Measurements from ENCODE around the gene CBFA2T2.

CBFA2T2 gene

DNA sequence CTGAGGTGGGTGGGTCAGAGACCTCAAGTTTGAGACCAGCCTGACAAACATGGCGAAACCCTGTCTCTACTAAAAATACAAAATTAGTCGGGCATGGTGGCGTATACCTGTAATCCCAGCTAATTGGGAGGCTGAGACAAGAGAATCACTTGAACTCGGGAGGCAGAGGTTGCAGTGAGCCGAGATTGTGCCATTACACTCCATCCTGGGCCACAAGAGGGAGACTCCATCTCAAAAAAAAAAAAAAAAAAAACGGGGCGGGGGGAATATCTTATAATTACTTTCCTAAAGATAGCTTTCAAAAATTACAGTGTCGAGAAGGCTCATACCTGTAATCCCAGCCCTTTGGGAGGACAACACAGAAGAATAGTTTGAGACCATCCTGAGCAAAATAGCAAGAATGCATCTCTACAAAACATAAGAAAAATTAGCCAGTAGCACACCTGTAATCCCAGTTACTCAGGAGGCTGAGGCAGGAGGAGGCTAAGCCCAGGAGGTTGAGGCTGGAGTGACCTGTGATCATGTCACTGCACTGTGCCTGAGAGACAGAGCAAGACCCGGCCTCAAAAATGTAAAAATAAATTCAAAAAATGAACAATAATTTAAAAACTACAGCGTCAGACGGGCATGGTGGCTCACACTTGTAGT is 25.8 kb downstream of the CBFA2T2 start:
- no peak for DNase-seq (ENCODE audit: low read depth)
- TF ChIP-seq, protein P1, sequence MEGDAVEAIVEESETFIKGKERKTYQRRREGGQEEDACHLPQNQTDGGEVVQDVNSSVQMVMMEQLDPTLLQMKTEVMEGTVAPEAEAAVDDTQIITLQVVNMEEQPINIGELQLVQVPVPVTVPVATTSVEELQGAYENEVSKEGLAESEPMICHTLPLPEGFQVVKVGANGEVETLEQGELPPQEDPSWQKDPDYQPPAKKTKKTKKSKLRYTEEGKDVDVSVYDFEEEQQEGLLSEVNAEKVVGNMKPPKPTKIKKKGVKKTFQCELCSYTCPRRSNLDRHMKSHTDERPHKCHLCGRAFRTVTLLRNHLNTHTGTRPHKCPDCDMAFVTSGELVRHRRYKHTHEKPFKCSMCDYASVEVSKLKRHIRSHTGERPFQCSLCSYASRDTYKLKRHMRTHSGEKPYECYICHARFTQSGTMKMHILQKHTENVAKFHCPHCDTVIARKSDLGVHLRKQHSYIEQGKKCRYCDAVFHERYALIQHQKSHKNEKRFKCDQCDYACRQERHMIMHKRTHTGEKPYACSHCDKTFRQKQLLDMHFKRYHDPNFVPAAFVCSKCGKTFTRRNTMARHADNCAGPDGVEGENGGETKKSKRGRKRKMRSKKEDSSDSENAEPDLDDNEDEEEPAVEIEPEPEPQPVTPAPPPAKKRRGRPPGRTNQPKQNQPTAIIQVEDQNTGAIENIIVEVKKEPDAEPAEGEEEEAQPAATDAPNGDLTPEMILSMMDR (IDR thresholded peaks at IDR 0.05; ENCODE audit: control insufficient read depth, insufficient read depth, low read depth, low read length, missing control alignments) = peak; percentile 32
- H3K4me3 ChIP-seq (ENCODE audit: control insufficient read depth, low read depth, low read length) = no peak overlapping the region

DNA sequence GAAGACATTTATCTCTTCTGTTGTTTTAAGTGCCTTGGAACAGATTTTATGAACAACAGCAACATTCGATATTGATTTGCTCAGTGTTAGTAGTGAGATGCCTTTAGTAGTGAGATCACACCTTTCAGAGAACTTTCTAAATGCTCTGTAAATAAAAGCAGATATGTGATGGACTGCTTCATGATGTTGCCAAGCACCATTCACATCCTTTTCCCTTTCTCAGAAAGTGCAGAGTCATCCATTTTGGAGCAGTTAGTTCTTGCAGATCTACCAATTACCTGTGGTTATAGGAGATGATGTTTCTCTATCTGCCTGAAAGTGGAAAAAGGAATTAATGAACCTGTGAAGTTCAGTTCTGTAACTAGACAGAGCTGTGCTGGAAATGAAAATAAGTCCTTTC is 27.0 kb downstream of the CBFA2T2 start:
- TF ChIP-seq, protein P1 (IDR thresholded peaks at IDR 0.05; ENCODE audit: control insufficient read depth, insufficient read depth, low read depth, low read length, missing control alignments) = no peak
- DNase-seq (ENCODE audit: low read depth) = no peak
- H3K4me3 ChIP-seq (ENCODE audit: control insufficient read depth, low read depth, low read length) = no peak overlapping the region

DNA sequence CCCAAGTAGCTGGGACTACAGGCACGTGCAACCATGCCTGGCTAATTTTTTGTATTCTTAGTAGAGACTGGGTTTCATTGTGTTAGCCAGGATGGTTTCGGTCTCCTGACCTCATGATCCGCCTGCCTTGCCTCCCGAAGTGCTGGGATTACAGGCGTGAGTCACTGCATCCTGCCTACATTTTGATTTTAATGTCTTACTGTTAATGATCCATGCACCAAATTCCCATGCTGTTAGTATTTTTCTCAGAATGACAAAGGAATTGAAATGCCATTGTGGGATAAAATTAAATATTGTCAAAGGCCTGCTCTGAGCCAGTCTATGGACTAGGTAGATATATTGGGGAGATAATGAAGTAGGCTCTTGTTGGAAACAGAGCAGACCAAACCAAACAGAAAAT is 28.2 kb downstream of the CBFA2T2 start:
- DNase-seq (ENCODE audit: low read depth) = peak; percentile 25
- no peak overlapping the region for H3K4me3 ChIP-seq (ENCODE audit: control insufficient read depth, low read depth, low read length)
- TF ChIP-seq, protein P1 (IDR thresholded peaks at IDR 0.05; ENCODE audit: control insufficient read depth, insufficient read depth, low read depth, low read length, missing control alignments) = no peak

DNA sequence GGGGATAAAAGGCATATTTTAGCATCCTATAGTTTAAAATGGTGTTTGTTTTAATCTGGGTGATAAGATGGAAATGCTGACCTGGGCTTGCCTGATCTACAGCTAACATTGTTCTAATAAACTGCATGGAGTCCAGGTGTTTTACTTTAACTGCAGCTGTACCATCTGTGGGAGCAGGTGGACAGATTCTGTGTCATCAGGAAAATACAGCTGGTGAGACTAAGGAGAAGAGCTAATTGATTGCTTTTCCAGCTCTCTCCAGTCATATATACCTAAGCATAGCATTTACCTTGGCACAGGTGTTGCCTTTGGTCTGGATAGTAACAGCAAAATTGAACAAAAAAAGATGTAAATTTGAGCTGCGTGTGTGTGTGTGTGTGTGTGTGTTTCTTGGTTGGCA is 31.6 kb downstream of the CBFA2T2 start:
- H3K4me3 ChIP-seq (ENCODE audit: control insufficient read depth, low read depth, low read length) = no peak overlapping the region
- TF ChIP-seq, protein P1 (IDR thresholded peaks at IDR 0.05; ENCODE audit: control insufficient read depth, insufficient read depth, low read depth, low read length, missing control alignments) = no peak
- DNase-seq (ENCODE audit: low read depth) = no peak

DNA sequence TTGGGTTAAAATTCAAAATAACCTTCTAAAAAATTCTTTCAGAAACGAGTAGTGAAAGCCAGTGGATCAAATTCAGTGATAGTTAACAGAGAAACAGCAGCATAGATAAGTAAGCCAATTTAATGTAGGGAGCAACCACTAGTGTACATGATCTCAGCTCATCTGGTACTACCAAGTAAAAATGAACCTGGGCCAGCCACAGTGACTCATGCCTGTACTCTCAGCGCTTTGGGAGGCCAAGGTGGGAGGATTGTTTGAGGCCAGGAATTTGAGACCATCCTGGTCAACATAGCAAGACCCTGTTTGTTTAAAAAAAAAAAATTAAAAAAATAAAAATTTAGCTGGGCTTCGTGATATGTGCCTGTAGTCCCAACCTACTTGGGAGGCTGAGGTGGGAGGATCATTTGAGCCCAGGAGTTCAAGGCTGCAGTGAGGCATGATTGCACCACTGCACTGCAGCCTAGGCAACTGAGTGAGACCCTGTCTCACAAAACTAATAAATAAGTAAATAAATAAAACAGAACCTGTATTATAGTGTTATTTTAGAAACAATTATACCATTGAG is 32.4 kb downstream of the CBFA2T2 start:
- no peak for DNase-seq (ENCODE audit: low read depth)
- H3K4me3 ChIP-seq (ENCODE audit: control insufficient read depth, low read depth, low read length) = no peak overlapping the region
- TF ChIP-seq, protein P1 (IDR thresholded peaks at IDR 0.05; ENCODE audit: control insufficient read depth, insufficient read depth, low read depth, low read length, missing control alignments) = no peak

DNA sequence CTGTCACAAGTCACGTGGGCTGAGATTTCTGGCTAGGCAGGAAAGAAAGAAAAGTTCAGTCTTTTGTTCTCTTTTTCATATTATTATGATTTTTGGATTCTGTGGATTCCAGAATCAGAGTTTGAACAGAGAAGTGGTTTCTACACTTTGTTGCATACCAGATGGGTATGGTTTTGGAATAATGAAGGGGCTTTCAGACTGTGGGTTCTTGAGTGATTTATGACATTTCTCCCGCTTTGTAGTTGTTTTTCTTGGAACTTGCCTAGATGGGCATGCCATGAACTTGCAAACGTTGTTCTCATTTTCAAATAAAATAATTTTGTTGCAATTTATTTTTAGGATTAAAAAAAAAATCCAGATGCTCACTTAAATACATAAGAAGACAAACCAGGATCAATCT is 34.4 kb downstream of the CBFA2T2 start:
- no peak overlapping the region for H3K4me3 ChIP-seq (ENCODE audit: control insufficient read depth, low read depth, low read length)
- TF ChIP-seq, protein P1 (IDR thresholded peaks at IDR 0.05; ENCODE audit: control insufficient read depth, insufficient read depth, low read depth, low read length, missing control alignments) = no peak
- no peak for DNase-seq (ENCODE audit: low read depth)
